Testis (tissue), 3 donors: Measurements from ENCODE around the gene RIPPLY2. TPM values are rescaled to one million over a fixed set of nuclear protein-coding genes. Genes with fewer than 3 reads are reported as not detected.

Experiments
- DNase-seq: peaks from one replicate; pipeline ENCODE4 v3.0.0-alpha.2; 2019
- H3K27ac ChIP-seq, 2 donors: fragments of 200-600 bp; sonication (generic); one replicate each; pipeline ENCODE4 v1.5.1; 2019
- H3K27me3 ChIP-seq: fragments of 200-600 bp; sonication (generic); one replicate; pipeline ENCODE4 v1.5.1; 2019
- H3K36me3 ChIP-seq: fragments of 200-600 bp; sonication (generic); one replicate; pipeline ENCODE4 v1.5.1; 2017; ENCODE audit warnings: low read depth; ENCODE audit errors: missing control alignments
- H3K4me1 ChIP-seq: fragments of 200-600 bp; sonication (generic); one replicate; pipeline ENCODE4 v1.5.1; 2019
- H3K4me3 ChIP-seq, 2 donors: fragments of 200-600 bp; sonication (generic); one replicate each; pipeline ENCODE4 v1.5.1; 2017 to 2019
- H3K9me3 ChIP-seq: fragments of 200-600 bp; sonication (generic); one replicate; pipeline ENCODE4 v1.5.1; 2017
- CTCF ChIP-seq, 3 experiments: fragments of 450-650 bp in 2 of 3; fragments of 200-600 bp in 1 of 3; sonication (generic) in 1 of 3; IDR thresholded peaks; one replicate each; pipeline ENCODE4 v1.5.1; 2016 to 2019; ENCODE audit warnings: antibody characterized with exemption in 3 of 3, mild to moderate bottlenecking in 2 of 3, moderate library complexity in 1 of 3
- POLR2A ChIP-seq: fragments of 450-650 bp; IDR thresholded peaks from one replicate; pipeline ENCODE4 v1.6.1; 2017; ENCODE audit warnings: antibody characterized with exemption, mild to moderate bottlenecking, moderate library complexity
- WGBS, 2 donors: methylation state at CpG; one replicate each; pipeline ENCODE4 v1.1.5; 2018; 5-methylcytosine and 5-hydroxymethylcytosine counted together
- intact Hi-C: fragments of 100-400 bp; cut with DNase I; formaldehyde crosslinking; loops from one replicate; pipeline ENCODE4 v1.15.1; 2023; ENCODE audit warnings: low total_unique reads
- polyA plus RNA-seq: library from polyadenylated mRNA; stranded (reverse); fragments of 350-450 nt; fragmentation: Illumina TruSeq; extraction: RNeasy Lipid Tissue Mini Kit (QIAGEN cat#74804); gene quantifications from one replicate; pipeline ENCODE4 v1.2.3, GENCODE V29; 2014; ENCODE audit warnings: low read depth, low replicate concordance; ENCODE audit not compliant: insufficient read depth
- total RNA-seq, 2 donors: library from RNA; depleted of rRNA; stranded (reverse); fragments of >200 nt; gene quantifications; one replicate each; pipeline ENCODE4 v1.2.3, GENCODE V29; 2016

RIPPLY2 gene
- total and polyA plus RNA-seq, 3 donors from 2014 or later: 0.63 to 2.1 (median 0.96) TPM

- no peak for TF ChIP-seq CTCF (IDR thresholded peaks at IDR 0.05)
- TF ChIP-seq POLR2A: no peak
- Histone ChIP-seq H3K27me3 (no peaks in the 10 kb centered on the region), H3K36me3 (no peaks in the 10 kb centered on the region), H3K9me3 (no peaks in the 10 kb centered on the region), H3K4me3 (no peak overlapping the region), H3K27ac (no peak overlapping the region), H3K4me1 (no peaks in the 10 kb centered on the region)
- no peak for DNase-seq
- intact Hi-C loops: no loop called here
These were observed 40.6 kb upstream of the RIPPLY2 start for GRCh38 chr6:83812595-83812994.

GRCh38 chr6:83815631-83816272 is 37.4 kb upstream of the RIPPLY2 start:
- no peak overlapping the region for H3K4me3 ChIP-seq
- TF ChIP-seq POLR2A (no peak), CTCF (IDR thresholded peaks at IDR 0.05) (no peak)
- no peaks in the 10 kb centered on the region for H3K4me1 ChIP-seq
- intact Hi-C loops: no loop called here
- H3K9me3 ChIP-seq: no peaks in the 10 kb centered on the region
- DNase-seq: no peak
- 42 to 48% methylated on average over 2 of the region's 2 CpGs for whole genome bisulfite sequencing, 2 donors
- H3K36me3 ChIP-seq: no peaks in the 10 kb centered on the region
- no peak overlapping the region for H3K27ac ChIP-seq
- no peaks in the 10 kb centered on the region for H3K27me3 ChIP-seq

GRCh38 chr6:83822629-83823169 is 30.5 kb upstream of the RIPPLY2 start:
- Histone ChIP-seq H3K27ac (no peak overlapping the region), H3K9me3 (no peaks in the 10 kb centered on the region), H3K36me3 (no peaks in the 10 kb centered on the region), H3K4me1 (no peaks in the 10 kb centered on the region), H3K27me3 (no peaks in the 10 kb centered on the region), H3K4me3 (no peak overlapping the region)
- no peak for TF ChIP-seq CTCF (IDR thresholded peaks at IDR 0.05)
- 81 to 86% methylated on average over 3 of the region's 3 CpGs for WGBS, 2 donors
- intact Hi-C loops: no loop called here
- no peak for DNase-seq

- TF ChIP-seq POLR2A: no peak
- TF ChIP-seq CTCF (IDR thresholded peaks at IDR 0.05): no peak
- no peaks in the 10 kb centered on the region for H3K9me3 ChIP-seq
- DNase-seq: no peak
- WGBS, 2 donors: 45 to 48% methylated on average over 3 of the region's 3 CpGs
- no peak overlapping the region for H3K4me3 ChIP-seq
- H3K36me3 ChIP-seq: no peaks in the 10 kb centered on the region
- intact Hi-C loops: no loop called here
- H3K27ac ChIP-seq: no peak overlapping the region
- no peaks in the 10 kb centered on the region for H3K27me3 ChIP-seq
- H3K4me1 ChIP-seq: no peaks in the 10 kb centered on the region
These were observed 28.8 kb upstream of the RIPPLY2 start for GRCh38 chr6:83824388-83824801.

GRCh38 chr6:83824831-83825230 is 28.3 kb upstream of the RIPPLY2 start:
- TF ChIP-seq CTCF (IDR thresholded peaks at IDR 0.05) (no peak), POLR2A (no peak)
- WGBS, 2 donors: 43 to 77% methylated on average over 2 of the region's 2 CpGs

More at GRCh38 chr6:83824831-83825230, 28.3 kb upstream of the RIPPLY2 start:
- Histone ChIP-seq H3K27ac (no peak overlapping the region), H3K27me3 (no peaks in the 10 kb centered on the region), H3K4me3 (no peak overlapping the region), H3K36me3 (no peaks in the 10 kb centered on the region), H3K9me3 (no peaks in the 10 kb centered on the region), H3K4me1 (no peaks in the 10 kb centered on the region)
- intact Hi-C loops: no loop called here
- no peak for DNase-seq
